Pancreas (tissue), 10 donors: Measurements from ENCODE around the gene ELMO2. TPM values are rescaled to one million over a fixed set of nuclear protein-coding genes. Genes with fewer than 3 reads are reported as not detected.

Source experiments
- ATAC-seq, 4 donors: fragments of 200-7000 bp; cut with Tn5 transposase; one replicate each; pipeline versions ENCODE4 v1.8.0 to v1.9.1; 2020; ENCODE audit warnings: mild to moderate bottlenecking in 4 of 4, moderate library complexity in 4 of 4
- DNase-seq, 6 donors: peaks; one replicate each; pipeline ENCODE4 v3.0.0-alpha.2; 2020
- FAIRE-seq: peaks from 2 replicates; lab custom pipeline; 2012; peaks lifted over from hg19 to GRCh38; lab: Jason Lieb, UNC
- H3K27ac ChIP-seq, 4 donors: fragments of 200-600 bp; sonication (generic); 1 replicate in 3 of 4; 2 replicates in 1 of 4; pipeline versions ENCODE4 v1.5.0 to v1.8.0; 2020
- H3K27me3 ChIP-seq, 4 donors: fragments of 200-600 bp; one replicate each; pipeline ENCODE4 v1.8.0; 2021
- H3K36me3 ChIP-seq, 3 donors: fragments of 200-600 bp; sonication (generic) in 1 of 3; one replicate each; pipeline versions ENCODE4 v1.5.0 to v1.8.0; 2020 to 2021
- H3K4me1 ChIP-seq, 3 donors: fragments of 200-600 bp; one replicate each; pipeline ENCODE4 v1.8.0; 2021
- H3K4me3 ChIP-seq, 4 donors: fragments of 200-600 bp; sonication (generic) in 2 of 4; one replicate each; pipeline versions ENCODE4 v1.5.0 to v1.8.0; 2020 to 2021
- H3K9me3 ChIP-seq, 4 donors: fragments of 200-600 bp; one replicate each; pipeline ENCODE4 v1.8.0; 2021
- WGBS, 2 donors: extraction: QIAGEN DNeasy Blood & Tissue Kit; methylation state at CpG; one replicate each; pipeline ENCODE4 v1.1.7; 2013; 5-methylcytosine and 5-hydroxymethylcytosine counted together
- intact Hi-C, 3 donors: fragments of 100-400 bp; cut with DNase I; formaldehyde crosslinking; loops; one replicate each; pipeline versions ENCODE4 v1.11.1 to v1.14.2; 2022
- polyA plus RNA-seq, 2 donors: library from polyadenylated mRNA; stranded (reverse); fragments of 200-250 nt; gene quantifications; one replicate each; pipeline ENCODE4 v1.2.3, GENCODE V29; 2013
- total RNA-seq, 6 donors: library from RNA; stranded (reverse); fragmentation: NEBNext Ultra II Directional in 4 of 6; extraction: Animal tissue kit (Norgen Biotek cat#: 25700) in 4 of 6; gene quantifications; one replicate each; pipeline versions ENCODE4 v1.2.1 to v1.2.4, GENCODE V29; 2021 to 2023
- TF ChIP-seq, protein P1 (sequence below), 4 donors: fragments of 200-600 bp; sonication (generic) in 3 of 4; IDR thresholded peaks; one replicate each; pipeline versions ENCODE4 v1.5.0 to v1.8.0; 2021; ENCODE audit warnings: antibody characterized with exemption in 4 of 4
- donor health status: healthy with polysubstance abuse.
- donor health status: DM: no; HTN: no; CAD: no; lungs with moderate emphysema.
- donor health status: DM: no; HTN: no; CAD: no.
- donor health status: control.
- donor health status: control.
- donor health status: Bipolar disorder and iron deficiency.
- donor health status: DM: yes; HTN: yes; CAD: no.
- donor health status: DM: no; HTN: no; CAD: no.
- donor health status: DM: no; HTN: no; CAD: no.
- donor health status: DM: yes; HTN: yes; CAD: no.

The ELMO2 gene
- total and polyA plus RNA-seq, 8 donors, result 16.7 to 32.6 (median 27.7) TPM

GRCh38 chr20:46396052-46396740 is 10.2 kb downstream of the ELMO2 start:
- peaks cover 28 to 49% (median 28%) of the 10 kb centered on the region in 3 donors for H3K4me1 ChIP-seq
- ATAC-seq (no peak), DNase-seq (no peak), FAIRE-seq (no peak)
- TF ChIP-seq, protein P1, sequence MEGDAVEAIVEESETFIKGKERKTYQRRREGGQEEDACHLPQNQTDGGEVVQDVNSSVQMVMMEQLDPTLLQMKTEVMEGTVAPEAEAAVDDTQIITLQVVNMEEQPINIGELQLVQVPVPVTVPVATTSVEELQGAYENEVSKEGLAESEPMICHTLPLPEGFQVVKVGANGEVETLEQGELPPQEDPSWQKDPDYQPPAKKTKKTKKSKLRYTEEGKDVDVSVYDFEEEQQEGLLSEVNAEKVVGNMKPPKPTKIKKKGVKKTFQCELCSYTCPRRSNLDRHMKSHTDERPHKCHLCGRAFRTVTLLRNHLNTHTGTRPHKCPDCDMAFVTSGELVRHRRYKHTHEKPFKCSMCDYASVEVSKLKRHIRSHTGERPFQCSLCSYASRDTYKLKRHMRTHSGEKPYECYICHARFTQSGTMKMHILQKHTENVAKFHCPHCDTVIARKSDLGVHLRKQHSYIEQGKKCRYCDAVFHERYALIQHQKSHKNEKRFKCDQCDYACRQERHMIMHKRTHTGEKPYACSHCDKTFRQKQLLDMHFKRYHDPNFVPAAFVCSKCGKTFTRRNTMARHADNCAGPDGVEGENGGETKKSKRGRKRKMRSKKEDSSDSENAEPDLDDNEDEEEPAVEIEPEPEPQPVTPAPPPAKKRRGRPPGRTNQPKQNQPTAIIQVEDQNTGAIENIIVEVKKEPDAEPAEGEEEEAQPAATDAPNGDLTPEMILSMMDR (IDR thresholded peaks at IDR 0.05), result no peak
- H3K36me3 ChIP-seq, result peaks cover 0 to 17% (median 11%) of the 10 kb centered on the region in 3 donors
- H3K27ac ChIP-seq, result no peak overlapping the region
- H3K4me3 ChIP-seq, result no peak overlapping the region
- 59 to 73% methylated on average over 7 of the region's 7 CpGs for WGBS, 2 donors
- no peaks in the 10 kb centered on the region for H3K9me3 ChIP-seq
- intact Hi-C loops, result no loop called here
- no peaks in the 10 kb centered on the region for H3K27me3 ChIP-seq

DNA sequence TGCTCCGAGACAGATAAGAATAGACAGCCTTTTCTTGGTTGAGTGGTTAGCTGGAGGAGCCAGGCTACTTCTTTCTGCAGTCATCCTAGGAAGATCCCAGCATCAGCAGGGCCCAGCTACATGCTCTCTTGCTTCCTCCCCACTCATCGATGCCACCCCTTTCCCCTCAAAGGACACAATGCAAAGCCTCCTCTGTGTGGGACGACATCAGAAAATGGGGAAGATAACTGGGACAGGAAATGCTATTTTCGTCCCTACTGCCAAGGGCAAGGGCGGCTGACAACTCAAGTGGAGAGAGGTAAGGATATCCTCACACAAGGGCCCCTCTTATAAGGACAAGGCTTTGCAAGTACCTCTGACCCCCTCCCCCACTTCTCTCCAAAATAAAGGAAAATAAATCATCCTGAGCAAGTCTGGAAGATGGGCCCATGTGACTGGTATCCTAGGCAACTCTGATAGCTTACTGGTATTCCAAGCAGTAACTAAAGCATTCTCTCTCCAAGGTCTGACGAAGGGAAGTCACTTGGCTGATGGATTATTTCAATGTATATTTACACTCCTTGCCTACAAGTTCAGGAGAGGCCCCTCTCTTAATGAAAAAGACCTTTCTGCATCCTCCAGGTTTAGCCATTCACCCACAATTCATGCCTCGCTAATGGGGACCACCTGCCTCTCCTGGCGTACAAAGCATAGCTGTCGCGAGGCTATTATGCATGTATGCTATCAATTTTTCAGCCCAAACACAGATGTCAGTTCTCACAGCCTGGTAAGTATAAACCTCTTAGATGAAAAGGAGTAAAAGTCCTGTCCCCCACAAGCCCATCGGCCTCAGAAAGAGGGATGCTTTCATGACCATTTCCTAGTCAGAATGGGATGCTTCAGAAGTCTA is 11.3 kb downstream of the ELMO2 start:
- DNase-seq, result no peak
- no peak for FAIRE-seq
- Histone ChIP-seq H3K27me3 (no peaks in the 10 kb centered on the region), H3K27ac (no peak overlapping the region), H3K4me3 (no peak overlapping the region), H3K4me1 (peaks cover 17 to 38% (median 17%) of the 10 kb centered on the region in 3 donors), H3K36me3 (peaks cover 0 to 27% (median 11%) of the 10 kb centered on the region in 3 donors), H3K9me3 (no peaks in the 10 kb centered on the region)
- ATAC-seq, result no peak
- intact Hi-C loops, result no loop called here
- WGBS, 2 donors, result 40 to 45% methylated on average over 11 of the region's 11 CpGs
- TF ChIP-seq, protein P1 (IDR thresholded peaks at IDR 0.05), result no peak

DNA sequence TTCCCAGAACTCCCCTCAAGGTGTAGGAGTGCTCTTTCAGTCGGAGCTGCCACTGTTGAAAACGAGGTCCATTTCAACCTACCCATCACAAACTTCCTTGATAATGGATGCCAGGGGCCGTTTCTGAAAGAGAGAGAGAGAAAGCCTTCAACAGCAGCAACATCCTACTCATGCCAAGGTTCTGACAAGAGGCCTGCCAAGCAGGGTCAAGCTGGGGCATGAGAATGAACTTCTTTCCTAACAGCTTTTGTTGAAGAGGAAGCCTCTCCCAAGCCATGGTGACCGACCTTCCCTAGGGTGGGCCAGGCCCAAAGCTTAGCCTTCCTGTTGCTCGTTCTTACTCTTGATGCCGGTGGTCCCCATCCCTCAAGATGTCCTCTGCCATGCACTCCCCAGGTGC is 12.4 kb downstream of the ELMO2 start:
- Histone ChIP-seq H3K4me1 (peaks cover 8 to 27% (median 9%) of the 10 kb centered on the region in 3 donors), H3K4me3 (no peak overlapping the region), H3K36me3 (peaks cover 0 to 33% (median 11%) of the 10 kb centered on the region in 3 donors), H3K27ac (no peak overlapping the region), H3K9me3 (no peaks in the 10 kb centered on the region), H3K27me3 (no peaks in the 10 kb centered on the region)
- TF ChIP-seq, protein P1 (IDR thresholded peaks at IDR 0.05), result no peak
- intact Hi-C loops, result no loop called here
- peak in 3 of 4 donors; percentile 45 to 64 (median 53) for ATAC-seq
- 55 to 64% methylated on average over 6 of the region's 6 CpGs for WGBS, 2 donors
- FAIRE-seq, result no peak
- DNase-seq, result peak in 1 of 6 donors; percentile 46

DNA sequence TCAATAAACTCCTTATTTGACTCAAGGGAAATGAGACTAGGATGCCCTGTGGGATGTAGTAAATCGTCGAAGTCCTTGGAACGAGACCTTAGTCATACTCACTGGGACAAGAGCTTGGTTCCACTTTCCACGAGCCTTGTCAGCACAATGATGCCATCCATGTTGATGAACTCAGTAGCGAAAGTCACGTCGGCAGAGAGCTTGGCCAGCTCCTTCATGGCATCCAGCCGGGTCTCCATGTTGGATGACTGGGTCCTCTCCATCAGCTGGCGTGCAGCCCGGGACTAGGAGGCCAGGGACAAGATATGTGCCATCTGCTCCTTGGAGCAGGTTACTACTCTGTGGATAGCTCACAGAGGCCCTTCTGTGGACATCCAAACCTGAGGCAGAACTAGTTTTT is 17.5 kb downstream of the ELMO2 start:
- no peaks in the 10 kb centered on the region for H3K9me3 ChIP-seq
- no peak overlapping the region for H3K27ac ChIP-seq
- no peaks in the 10 kb centered on the region for H3K27me3 ChIP-seq
- intact Hi-C loops, result no loop called here
- peak in 1 of 4 donors; percentile 9 for ATAC-seq
- no peak for DNase-seq
- H3K4me1 ChIP-seq, result no peaks in the 10 kb centered on the region
- TF ChIP-seq, protein P1 (IDR thresholded peaks at IDR 0.05), result no peak
- FAIRE-seq, result no peak
- peaks cover 0 to 79% (median 19%) of the 10 kb centered on the region in 3 donors for H3K36me3 ChIP-seq
- WGBS, 2 donors, result 79 to 85% methylated on average over 10 of the region's 10 CpGs
- no peak overlapping the region for H3K4me3 ChIP-seq
